ENCODE results near the gene UGT1A1.

DNA sequence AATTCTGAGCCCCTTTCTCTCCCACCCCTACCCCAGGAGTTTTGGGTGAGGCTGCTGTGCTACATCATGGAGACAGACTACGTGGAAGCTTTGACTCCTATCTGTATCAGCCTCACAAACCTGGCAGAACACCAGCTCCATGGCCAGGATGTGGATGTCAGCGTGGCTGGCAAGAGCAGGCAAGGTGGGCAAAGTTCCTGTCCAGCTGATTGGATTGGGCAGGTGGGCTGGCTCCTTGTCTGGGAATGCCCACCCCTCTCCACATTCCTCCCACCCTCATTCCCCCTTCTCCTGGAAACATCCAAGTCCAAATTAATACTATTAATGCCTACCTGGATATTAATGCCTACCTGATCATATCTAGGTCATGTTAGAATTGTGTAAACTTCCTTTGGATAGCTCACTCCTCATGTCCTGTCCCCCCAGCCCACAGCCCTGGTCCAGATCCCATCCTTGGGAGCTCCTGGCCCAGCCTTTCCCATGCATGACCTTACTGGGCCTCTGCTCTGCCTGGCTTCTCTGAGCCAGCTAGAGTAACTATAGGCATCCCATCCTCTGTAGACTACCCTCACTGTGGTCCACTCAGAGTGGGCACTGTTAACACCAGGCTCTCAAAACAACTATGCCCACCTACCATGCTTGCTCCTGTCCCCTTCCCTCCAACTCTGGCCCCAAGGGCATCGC, 42.2 kb downstream of the UGT1A1 start:
- TF ChIP-seq EZH2 (IDR thresholded peaks at IDR 0.05; ENCODE audit: insufficient read depth, poor library complexity, severe bottlenecking) = no peak
- no peak for TF ChIP-seq EZH2phosphoT487 (IDR thresholded peaks at IDR 0.05; ENCODE audit: insufficient read depth, low read depth)

Data from GM23248 (cell line).